PFSK-1 (cell line): ENCODE measurements around the gene SERHL2.

Experiments used
- FOXP2 ChIP-seq: optimal IDR thresholded peaks from 2 replicates; pipeline ENCODE3; 2011; ENCODE audit warnings: borderline replicate concordance, control low read depth, inconsistent platforms; ENCODE audit not compliant: insufficient read depth; ENCODE audit errors: extremely low read length, extremely low read depth
- POLR2AphosphoS5 ChIP-seq: IDR thresholded peaks from 2 replicates; pipeline ENCODE4 v1.6.1; 2012; ENCODE audit warnings: low read depth, mild to moderate bottlenecking, control low read depth, low read length, moderate library complexity
- REST ChIP-seq, 2 experiments: IDR thresholded peaks; 2 replicates each; pipeline versions ENCODE4 v1.6.1 to v1.8.0; 2011 to 2012; ENCODE audit warnings: low read depth in 2 of 2, low read length in 2 of 2, control low read depth in 1 of 2, inconsistent platforms in 1 of 2, mild to moderate bottlenecking in 1 of 2, moderate library complexity in 1 of 2; ENCODE audit not compliant: insufficient read depth in 1 of 2
- SIN3A ChIP-seq: IDR thresholded peaks from 2 replicates; pipeline ENCODE4 v1.6.1; 2012; ENCODE audit warnings: mild to moderate bottlenecking, low read length, moderate library complexity, borderline replicate concordance; ENCODE audit not compliant: insufficient read depth
- TAF1 ChIP-seq: IDR thresholded peaks from 2 replicates; pipeline ENCODE4 v1.6.1; 2012; ENCODE audit warnings: low read length, control low read depth, borderline replicate concordance; ENCODE audit not compliant: insufficient read depth

DNA sequence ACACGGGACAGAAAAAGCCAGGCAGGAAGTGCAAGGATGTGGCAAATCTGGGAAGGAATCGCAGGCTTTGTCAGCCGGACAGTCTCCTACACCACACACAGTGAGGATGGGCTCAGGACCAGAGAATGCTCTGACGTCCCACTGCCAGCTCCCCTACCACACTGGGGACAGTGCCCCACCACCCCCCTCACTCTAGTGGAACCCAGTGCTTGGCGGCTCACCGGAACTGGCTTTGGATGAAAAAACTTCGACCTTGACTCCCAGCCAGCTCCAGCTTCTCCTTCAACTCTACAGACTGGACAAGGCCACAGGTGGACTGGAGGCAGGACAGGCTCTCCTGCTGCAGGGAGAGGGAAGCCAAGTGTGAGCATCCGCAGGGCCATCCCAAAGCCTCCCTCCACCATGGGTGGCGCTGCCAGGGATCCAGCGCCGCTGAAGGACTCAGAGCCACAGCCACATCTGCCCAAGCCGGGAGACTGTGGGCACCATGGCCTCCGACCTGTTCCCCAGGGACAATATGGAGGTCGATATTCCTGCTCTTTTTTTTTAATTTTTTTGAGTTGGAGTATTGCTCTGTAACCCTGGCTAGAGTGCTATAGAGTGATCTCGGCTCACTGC, 24.0 kb downstream of the SERHL2 start:
- TF ChIP-seq POLR2AphosphoS5 (no peak), FOXP2 (no peak), TAF1 (no peak), REST (IDR thresholded peaks at IDR 0.05; ENCODE audit: insufficient read depth in 1 of 2, low read depth in 2 of 2, low read length in 2 of 2) (no peak), SIN3A (no peak)
